Transverse colon (tissue), 3 donors: ENCODE data around the gene TUBE1.

ENCODE experiments used
- EP300 ChIP-seq: sonication (generic); formaldehyde crosslinking; IDR thresholded peaks from one replicate; pipeline ENCODE4 v1.6.1; 2017; ENCODE audit warnings: antibody characterized with exemption, low read depth
- POLR2A ChIP-seq: fragments of 450-650 bp; IDR thresholded peaks from one replicate; pipeline ENCODE4 v1.6.1; 2016; ENCODE audit warnings: antibody characterized with exemption, mild to moderate bottlenecking, moderate library complexity
- TF ChIP-seq, protein P1 (sequence below), 5 experiments: fragments of 200-600 bp in 3 of 5; fragments of 450-650 bp in 2 of 5; sonication (generic) in 3 of 5; IDR thresholded peaks; 1 replicate in 2 of 5; 2 replicates in 3 of 5; pipeline ENCODE4 v1.5.1; 2016 to 2017; ENCODE audit warnings: antibody characterized with exemption in 5 of 5, inconsistent platforms in 3 of 5, mild to moderate bottlenecking in 2 of 5, moderate library complexity in 1 of 5

GRCh38 chr6:112024464-112024863, 62.8 kb downstream of the TUBE1 start:
- TF ChIP-seq POLR2A (no peak), EP300 (no peak)
- TF ChIP-seq, protein P1, sequence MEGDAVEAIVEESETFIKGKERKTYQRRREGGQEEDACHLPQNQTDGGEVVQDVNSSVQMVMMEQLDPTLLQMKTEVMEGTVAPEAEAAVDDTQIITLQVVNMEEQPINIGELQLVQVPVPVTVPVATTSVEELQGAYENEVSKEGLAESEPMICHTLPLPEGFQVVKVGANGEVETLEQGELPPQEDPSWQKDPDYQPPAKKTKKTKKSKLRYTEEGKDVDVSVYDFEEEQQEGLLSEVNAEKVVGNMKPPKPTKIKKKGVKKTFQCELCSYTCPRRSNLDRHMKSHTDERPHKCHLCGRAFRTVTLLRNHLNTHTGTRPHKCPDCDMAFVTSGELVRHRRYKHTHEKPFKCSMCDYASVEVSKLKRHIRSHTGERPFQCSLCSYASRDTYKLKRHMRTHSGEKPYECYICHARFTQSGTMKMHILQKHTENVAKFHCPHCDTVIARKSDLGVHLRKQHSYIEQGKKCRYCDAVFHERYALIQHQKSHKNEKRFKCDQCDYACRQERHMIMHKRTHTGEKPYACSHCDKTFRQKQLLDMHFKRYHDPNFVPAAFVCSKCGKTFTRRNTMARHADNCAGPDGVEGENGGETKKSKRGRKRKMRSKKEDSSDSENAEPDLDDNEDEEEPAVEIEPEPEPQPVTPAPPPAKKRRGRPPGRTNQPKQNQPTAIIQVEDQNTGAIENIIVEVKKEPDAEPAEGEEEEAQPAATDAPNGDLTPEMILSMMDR (IDR thresholded peaks at IDR 0.05), result no peak
